GM18505 (cell line): Measurements from ENCODE around the gene LHPP.

ENCODE experiments used
- ATAC-seq: cut with Tn5 transposase; IDR thresholded peaks from one replicate; pipeline ENCODE4 v1.9.1; 2021; ENCODE audit not compliant: unreplicated experiment
- POLR2A ChIP-seq: IDR thresholded peaks from 4 replicates; pipeline ENCODE4 v1.6.1; 2011; ENCODE audit warnings: borderline replicate concordance; ENCODE audit not compliant: insufficient read depth, insufficient read length; ENCODE audit errors: extremely low read depth

Gene LHPP

DNA sequence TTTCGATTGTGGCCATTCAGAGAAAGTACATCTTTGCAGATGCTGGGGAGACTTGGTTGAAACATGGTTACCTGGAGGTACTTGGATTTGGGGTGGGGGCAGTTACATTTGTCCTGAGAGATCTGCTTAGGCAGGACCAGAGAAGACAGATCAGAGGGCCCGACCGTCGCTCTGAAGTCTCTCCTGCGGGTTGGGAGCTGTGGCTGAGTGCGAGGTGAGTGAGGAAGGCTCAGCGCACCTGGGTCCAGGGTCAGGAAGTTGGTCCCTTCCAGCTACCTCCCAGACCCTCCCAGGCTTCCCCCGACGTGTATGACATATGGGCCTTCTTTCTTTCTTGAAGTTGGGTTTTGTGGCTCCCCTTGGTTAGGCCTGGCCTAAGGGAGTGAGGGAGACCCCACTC, 56.3 kb downstream of the LHPP start:
- no peak for TF ChIP-seq POLR2A
- ATAC-seq: no peak

DNA sequence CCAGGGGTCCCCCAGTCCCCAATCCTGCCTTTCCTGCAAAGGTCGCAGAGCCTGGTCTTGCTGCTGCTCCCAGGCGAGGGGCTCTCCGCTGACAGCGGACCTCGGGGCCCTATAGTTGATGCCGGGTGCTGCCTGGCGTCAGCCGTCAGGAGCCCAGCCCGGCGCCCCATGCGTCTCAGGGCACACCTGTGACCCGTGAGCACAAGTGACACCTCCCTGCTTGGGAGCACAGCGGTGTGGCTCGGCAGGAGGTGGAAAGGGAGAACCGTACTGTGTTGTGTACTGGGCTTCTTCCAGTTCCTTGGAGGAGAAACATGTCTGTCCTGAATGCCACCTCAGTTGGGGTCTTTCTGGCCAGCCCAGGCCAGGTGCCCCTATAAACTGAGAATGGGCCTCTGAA, 56.7 kb downstream of the LHPP start:
- TF ChIP-seq POLR2A: no peak
- no peak for ATAC-seq

DNA sequence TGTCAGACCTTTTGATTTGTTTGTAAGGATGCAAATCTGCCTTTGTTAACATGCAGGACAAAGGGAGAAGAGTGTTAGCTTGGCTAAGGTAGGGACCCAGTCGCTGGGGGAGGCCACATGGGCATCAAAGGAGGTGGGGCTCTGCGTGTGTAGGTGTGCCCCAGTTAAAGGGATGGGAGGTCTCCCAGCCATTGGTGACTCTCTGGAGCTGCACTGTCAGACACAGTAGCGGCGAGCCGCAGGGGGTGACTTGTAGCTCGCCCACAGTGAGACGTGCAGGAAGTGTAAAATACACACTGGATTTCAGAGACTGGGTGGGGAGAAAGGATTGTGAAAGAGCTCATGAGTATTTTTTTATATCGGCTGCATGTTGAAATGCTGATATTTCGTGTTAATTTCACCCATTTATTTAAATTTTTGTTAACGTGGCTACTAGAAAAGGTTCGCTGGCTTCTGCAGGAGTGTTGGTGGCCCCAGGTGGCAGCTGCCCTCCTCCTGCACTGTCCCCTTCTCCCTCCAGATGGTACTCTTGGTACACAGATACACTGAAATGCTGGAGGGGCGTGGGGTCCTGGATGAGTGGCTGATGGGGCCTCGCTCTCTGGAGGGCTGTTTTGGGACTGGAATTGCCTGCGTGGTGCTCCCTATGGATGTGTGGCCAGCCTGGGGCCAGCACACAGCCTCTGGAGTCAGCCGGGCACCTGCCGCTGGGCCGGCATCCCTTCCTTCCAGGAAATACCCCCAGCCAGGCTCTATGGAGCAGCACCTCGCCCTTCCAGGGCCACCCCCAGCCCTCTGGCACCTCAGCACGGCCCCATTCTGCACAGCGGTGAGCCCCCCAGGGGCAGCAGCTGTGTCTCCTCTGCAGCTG, 59.2 kb downstream of the LHPP start:
- ATAC-seq: no peak

DNA sequence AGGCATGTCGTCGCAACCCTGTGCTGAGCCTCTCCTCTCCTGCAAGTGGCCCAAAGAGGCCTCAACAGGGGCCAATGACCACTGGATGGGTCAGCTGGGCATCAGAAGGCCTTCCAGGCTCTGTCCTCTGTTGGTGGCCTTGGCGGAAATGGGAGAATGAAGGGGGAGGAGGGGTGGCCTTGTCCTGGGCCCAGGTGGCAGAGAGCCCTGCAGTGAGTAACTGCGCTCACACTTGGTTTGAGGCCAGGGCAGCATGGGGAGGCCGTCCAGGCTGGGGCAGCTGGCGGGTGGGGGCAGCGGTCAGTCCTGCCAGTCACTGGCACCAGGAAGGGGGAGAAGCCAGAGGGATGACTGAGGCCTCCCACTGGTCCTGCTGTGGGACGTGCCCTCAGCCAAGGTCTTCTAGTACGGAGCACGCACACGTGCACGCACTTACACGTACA, 59.8 kb downstream of the LHPP start:
- ATAC-seq: no peak
- TF ChIP-seq POLR2A: no peak

More for the DNA sequence above, 59.2 kb downstream of the LHPP start:
- no peak for TF ChIP-seq POLR2A

DNA sequence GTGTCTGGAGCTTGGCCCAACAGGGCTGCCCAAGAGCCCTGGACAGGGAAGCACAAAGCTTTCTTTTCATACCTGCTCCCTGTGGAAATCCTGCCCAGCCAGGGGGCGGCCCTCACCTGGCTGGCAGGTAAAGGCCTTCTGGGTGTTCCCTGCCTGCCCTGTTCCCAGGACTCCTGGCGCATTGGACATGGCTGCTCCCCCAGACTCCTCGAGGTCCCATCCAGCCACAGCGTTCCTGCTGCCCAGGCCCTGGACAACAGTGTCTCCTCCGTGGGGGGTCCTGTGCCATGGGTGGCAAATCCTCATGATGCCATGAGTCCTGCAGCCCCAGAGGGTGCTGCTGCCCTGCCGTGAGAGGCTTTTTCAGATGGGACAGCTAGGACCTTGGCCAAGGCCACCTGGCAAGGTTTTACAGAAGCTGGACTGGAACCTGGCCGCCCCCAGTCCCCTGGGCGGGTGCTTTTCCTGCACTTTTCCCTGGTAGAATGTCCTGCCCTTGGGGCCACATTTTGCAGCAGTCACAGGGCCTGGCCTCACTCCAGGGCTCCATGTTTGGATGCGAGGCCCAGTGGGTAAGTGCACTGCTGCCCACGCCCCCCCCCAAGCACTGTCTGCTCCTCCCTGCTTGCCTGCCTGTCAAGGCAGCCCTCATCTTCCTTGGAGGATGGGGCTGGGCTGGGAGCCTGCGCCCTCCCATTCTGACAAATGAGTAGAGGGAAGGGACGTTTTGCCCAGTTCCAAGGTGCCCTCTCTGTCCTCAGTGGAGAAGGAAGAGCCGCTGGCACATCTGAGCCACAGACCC, 60.7 kb downstream of the LHPP start:
- ATAC-seq: no peak
- TF ChIP-seq POLR2A: no peak

DNA sequence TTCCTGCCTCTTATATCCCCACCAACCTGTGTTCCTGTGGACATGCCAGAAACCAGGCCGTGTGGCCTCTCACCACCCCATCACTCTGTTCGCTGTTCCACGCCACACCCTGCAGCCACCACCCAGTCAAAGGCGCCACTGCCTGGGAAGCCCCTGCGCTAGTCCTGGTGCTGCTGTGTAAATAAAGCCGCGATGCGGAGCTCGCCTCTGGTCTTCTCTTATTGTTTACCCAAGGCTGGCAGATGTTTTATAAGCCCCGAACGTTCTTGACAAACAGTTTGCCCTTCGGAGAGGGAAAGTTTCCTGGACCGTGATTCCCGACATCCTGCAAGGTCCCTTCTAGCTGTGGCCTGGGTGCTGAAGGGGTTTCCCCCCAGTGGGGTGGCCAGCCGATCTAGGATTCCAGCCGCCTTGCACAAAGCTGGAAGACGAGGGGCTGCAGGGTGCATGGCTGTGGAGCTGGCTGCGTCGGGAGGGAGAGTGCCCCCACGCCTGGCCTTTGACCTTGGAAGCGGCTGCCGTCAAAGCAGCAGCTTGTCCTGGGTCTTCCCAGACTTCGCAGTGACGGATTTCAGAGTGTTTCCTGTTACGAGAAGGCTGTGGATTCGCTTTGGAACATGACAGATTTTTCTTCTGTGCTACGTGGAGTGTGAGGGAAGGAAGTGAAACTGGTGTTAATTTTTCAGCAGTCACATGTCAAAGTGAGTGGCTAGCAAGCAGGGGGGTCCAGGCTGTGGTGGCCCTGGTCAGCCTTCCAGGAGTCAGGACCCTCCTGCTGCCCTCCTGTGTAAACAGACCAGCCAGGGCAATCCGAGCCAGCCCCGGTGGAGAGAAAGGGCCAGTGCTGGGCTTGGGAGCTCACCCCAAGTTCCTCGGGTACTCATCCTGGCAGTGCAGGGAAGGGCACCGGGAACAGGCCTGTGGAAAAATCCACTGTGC, 61.6 kb downstream of the LHPP start:
- no peak for ATAC-seq
- no peak for TF ChIP-seq POLR2A

DNA sequence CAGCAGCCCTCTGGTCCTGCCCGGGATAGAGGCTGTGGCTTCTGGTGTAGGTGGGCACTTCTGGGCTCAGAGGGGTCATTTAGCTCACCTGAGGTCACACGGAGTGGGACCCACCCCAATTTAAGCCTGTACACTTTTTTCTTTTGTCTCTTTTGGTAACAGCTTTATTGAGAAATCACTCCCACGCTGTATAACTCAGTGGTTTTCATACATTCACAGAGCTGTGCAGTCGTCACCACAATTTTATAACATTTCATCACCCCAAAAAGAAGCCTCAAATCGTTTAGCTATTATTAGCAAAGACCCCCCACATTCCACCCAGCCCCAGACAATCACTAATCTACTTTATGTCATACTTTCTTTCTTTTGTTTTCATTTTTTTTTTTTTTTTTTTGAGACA, 62.3 kb downstream of the LHPP start:
- ATAC-seq: no peak
- no peak for TF ChIP-seq POLR2A

DNA sequence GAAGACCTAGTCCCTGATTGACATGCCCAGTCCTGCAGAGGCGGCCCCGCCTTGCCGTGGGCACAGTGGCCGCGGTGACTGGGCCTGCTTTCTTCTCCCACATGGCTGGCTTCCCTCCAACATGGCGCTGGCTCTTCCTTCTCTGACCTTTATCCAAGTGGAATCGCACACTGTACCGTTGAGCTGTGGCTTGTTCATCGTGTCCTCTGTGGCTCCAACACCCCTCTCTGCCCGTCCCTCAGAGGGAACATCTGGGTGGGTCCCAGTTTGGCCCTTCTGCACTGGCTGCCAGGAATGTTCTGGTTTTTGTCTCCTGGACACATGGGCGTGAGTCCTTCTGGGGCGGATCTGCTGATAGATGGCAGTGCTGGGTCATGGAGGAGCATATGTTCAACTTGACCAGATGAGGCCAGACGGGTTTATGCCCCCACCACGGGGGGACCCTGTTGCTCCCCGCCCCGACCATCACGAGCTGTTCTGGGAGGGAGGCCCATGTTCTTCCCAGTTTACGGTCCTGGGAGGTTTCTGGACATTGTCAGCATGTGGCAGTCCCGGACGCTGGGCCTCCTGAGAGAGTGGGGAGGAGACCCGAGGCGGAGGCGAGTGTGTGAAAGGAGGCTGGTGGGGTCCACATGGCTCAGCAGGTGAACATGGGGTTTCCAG, 63.5 kb downstream of the LHPP start:
- ATAC-seq: no peak

DNA sequence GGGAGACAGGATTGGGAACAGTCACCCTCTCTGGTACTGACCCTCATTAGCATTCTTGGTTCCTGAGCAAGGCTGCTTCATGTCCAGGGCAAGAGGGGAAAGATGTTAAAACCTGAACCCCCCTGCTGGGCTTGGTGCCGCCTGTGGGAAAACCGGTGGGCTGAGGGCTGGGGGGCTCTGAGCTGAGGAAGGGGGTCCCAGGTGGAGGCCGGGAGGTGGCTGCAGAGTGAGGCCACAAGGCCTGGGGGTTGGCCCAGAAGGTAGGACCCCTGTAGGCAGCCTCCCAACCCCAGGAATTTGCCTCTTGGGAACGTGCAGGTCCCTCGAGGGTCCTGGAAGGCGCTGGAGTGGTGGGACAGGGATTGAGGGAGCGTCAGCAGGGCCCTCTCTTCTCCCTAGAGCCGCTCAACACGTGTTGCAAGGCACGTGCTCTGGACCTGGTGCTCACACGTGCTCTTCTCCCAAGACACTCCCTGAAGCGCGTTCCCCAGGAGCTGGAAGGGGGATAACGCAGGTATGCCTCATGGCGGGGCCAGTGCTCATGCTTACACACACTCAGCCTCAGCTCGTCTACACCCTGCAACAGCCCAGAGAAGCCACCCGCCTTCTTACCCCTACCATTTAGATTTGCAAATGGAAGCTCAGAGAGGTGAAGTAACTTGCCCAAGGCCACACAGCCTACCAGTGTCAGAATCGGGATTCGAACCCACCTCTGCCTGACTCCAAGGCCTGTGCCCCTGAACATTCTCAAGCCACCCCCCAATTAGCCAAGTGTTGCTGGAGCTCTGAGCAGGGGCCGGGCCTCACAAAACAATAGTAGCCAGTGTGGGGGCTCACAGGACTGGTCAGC, 64.4 kb downstream of the LHPP start:
- ATAC-seq: no peak
- TF ChIP-seq POLR2A: no peak

More for the DNA sequence above, 63.5 kb downstream of the LHPP start:
- no peak for TF ChIP-seq POLR2A

DNA sequence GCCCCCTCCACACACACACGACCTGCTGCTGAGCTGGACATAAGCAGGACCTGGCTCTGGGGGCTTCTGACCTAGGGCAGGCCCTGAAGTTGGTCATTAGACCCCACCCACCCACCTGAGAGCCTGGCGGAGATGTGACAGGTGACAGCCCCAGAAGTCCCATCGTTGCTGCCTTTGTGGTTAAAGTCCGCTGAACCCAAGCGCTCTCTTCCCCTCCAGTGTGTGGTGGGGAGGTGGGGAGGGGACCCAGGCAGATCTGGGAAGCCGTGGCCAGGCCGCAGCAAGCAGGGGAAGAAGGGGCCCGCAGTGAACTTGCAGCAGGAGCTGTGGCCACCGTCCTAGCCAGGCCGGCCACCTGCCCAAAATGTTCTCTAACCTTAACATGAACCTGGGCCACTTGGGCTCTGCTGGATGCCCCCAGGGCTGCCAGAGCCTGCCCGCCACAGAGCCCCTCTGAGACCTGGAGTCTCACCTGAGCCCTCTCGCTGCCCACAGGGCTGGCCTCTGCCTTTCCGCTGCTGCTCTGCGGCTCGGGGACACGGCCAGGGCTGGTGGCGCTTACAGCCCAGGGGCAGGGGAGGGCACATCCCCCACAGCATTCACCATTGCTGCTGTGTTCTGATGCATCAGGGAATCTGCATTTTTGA, 65.1 kb downstream of the LHPP start:
- ATAC-seq: no peak
- TF ChIP-seq POLR2A: no peak

DNA sequence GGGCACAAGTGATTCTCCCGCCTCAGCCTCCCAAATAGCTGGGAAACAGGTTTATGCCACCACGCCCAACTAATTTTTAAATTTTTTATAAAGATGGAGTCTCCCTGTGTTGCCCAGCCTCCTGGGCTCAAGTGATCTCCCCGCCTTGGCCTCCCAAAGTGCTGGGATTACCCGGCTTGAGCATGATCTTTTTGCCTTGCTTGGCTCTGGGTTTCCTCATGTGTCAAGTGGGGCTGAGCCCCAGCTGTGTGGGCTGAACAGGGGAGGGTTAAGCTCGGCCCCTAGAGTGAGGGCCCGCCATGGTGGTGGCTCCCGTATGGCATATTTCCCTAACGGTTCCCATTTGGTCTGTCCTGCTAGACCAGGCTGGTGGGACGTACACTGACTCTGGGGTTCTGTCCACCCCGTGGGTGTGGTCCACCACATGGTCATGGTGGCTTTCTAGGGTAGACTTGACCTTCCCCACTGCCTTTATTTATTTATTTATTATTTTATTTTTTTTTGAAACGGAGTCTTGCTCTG, 66.3 kb downstream of the LHPP start:
- no peak for ATAC-seq
- TF ChIP-seq POLR2A: no peak
